Measurements from ENCODE around the gene DAGLB. TPM values are rescaled to one million over a fixed set of nuclear protein-coding genes. Genes with fewer than 3 reads are reported as not detected.

Gene DAGLB, protein sequence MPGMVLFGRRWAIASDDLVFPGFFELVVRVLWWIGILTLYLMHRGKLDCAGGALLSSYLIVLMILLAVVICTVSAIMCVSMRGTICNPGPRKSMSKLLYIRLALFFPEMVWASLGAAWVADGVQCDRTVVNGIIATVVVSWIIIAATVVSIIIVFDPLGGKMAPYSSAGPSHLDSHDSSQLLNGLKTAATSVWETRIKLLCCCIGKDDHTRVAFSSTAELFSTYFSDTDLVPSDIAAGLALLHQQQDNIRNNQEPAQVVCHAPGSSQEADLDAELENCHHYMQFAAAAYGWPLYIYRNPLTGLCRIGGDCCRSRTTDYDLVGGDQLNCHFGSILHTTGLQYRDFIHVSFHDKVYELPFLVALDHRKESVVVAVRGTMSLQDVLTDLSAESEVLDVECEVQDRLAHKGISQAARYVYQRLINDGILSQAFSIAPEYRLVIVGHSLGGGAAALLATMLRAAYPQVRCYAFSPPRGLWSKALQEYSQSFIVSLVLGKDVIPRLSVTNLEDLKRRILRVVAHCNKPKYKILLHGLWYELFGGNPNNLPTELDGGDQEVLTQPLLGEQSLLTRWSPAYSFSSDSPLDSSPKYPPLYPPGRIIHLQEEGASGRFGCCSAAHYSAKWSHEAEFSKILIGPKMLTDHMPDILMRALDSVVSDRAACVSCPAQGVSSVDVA
- 10 to 100 TPM; 12.6 to 25.8 (median 18.0) TPM for total RNA-seq

- TF ChIP-seq, protein P1, sequence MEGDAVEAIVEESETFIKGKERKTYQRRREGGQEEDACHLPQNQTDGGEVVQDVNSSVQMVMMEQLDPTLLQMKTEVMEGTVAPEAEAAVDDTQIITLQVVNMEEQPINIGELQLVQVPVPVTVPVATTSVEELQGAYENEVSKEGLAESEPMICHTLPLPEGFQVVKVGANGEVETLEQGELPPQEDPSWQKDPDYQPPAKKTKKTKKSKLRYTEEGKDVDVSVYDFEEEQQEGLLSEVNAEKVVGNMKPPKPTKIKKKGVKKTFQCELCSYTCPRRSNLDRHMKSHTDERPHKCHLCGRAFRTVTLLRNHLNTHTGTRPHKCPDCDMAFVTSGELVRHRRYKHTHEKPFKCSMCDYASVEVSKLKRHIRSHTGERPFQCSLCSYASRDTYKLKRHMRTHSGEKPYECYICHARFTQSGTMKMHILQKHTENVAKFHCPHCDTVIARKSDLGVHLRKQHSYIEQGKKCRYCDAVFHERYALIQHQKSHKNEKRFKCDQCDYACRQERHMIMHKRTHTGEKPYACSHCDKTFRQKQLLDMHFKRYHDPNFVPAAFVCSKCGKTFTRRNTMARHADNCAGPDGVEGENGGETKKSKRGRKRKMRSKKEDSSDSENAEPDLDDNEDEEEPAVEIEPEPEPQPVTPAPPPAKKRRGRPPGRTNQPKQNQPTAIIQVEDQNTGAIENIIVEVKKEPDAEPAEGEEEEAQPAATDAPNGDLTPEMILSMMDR (IDR thresholded peaks at IDR 0.05): peak in 1 of 5 experiments; percentile 26
- TF ChIP-seq POLR2A (IDR thresholded peaks at IDR 0.05): peak; percentile 78
- peak; percentile 82 to 88 for TF ChIP-seq EP300 (IDR thresholded peaks at IDR 0.05)
- Histone ChIP-seq H3K4me3 (peak within 1 kb of the TSS; percentile 69 to 95 (median 82)), H3K9me3 (no peaks in the 10 kb centered on the region), H3K36me3 (peaks cover 0 to 29% (median 4%) of the 10 kb centered on the region in 3 donors), H3K4me1 (peaks cover 0 to 26% (median 2%) of the 10 kb centered on the region in 4 donors), H3K27me3 (no peaks in the 10 kb centered on the region), H3K27ac (peak within 1 kb of the TSS; percentile 67 to 93 (median 84))
- 0% methylated on average over 22 to 51 of the region's 61 CpGs for WGBS, 2 donors
- peak; percentile 80 to 83 for DNase-seq (ENCODE audit: low spot score in 2 of 2)
These were observed at the start of gene DAGLB for GRCh38 chr7:6447581-6448199. DAGLB (minus strand) TSS chr7:6447954; CDS start chr7:6447842, 112 bp downstream.

DNA sequence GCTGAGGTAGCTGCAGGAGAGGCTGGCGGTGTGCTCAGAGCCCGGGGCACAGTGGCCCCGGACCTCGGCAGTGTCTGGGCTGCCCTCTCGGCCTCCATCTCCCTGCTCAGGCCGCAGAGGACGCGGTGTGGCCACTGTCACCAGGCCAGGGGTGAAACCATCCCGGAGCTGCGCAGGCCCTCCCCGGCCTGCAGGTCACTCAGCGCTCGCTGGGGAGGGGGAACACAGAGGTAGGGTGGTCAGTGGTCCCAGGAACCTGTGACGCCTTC, 49.8 kb upstream of the DAGLB start:
- 79% methylated on average over 9 of the region's 14 CpGs; no CpG with 5 or more reads in 1 of the 2 donors for WGBS, 2 donors
- H3K4me3 ChIP-seq: no peak overlapping the region
- DNase-seq (ENCODE audit: low spot score in 2 of 2): no peak
- H3K9me3 ChIP-seq: no peaks in the 10 kb centered on the region
- no peak for TF ChIP-seq POLR2A (IDR thresholded peaks at IDR 0.05)
- H3K27me3 ChIP-seq: no peaks in the 10 kb centered on the region
- no peaks in the 10 kb centered on the region for H3K36me3 ChIP-seq
- H3K4me1 ChIP-seq: no peaks in the 10 kb centered on the region
- H3K27ac ChIP-seq: no peak overlapping the region

- TF ChIP-seq EP300 (IDR thresholded peaks at IDR 0.05) (no peak), POLR2A (IDR thresholded peaks at IDR 0.05) (no peak)
- TF ChIP-seq, protein P1 (IDR thresholded peaks at IDR 0.05): no peak
- Histone ChIP-seq H3K27ac (no peak overlapping the region), H3K9me3 (no peaks in the 10 kb centered on the region), H3K4me1 (no peaks in the 10 kb centered on the region), H3K36me3 (no peaks in the 10 kb centered on the region), H3K4me3 (no peak overlapping the region), H3K27me3 (no peaks in the 10 kb centered on the region)
- no peak for DNase-seq (ENCODE audit: low spot score in 2 of 2)
- 74 to 75% methylated on average over 13 to 15 of the region's 19 CpGs for WGBS, 2 donors
These were observed 49.3 kb upstream of the DAGLB start for GRCh38 chr7:6496842-6497636.

- 88 to 92% methylated on average over 6 of the region's 6 CpGs for WGBS, 2 donors
- DNase-seq (ENCODE audit: low spot score in 2 of 2): no peak
- no peak overlapping the region for H3K27ac ChIP-seq
- no peaks in the 10 kb centered on the region for H3K4me1 ChIP-seq
- H3K4me3 ChIP-seq: no peak overlapping the region
- no peaks in the 10 kb centered on the region for H3K36me3 ChIP-seq
- no peaks in the 10 kb centered on the region for H3K27me3 ChIP-seq
- TF ChIP-seq POLR2A (IDR thresholded peaks at IDR 0.05) (no peak), EP300 (IDR thresholded peaks at IDR 0.05) (no peak)
- TF ChIP-seq, protein P1 (IDR thresholded peaks at IDR 0.05): no peak
- no peaks in the 10 kb centered on the region for H3K9me3 ChIP-seq
These were observed 48.0 kb upstream of the DAGLB start for GRCh38 chr7:6495597-6496262.

DNA sequence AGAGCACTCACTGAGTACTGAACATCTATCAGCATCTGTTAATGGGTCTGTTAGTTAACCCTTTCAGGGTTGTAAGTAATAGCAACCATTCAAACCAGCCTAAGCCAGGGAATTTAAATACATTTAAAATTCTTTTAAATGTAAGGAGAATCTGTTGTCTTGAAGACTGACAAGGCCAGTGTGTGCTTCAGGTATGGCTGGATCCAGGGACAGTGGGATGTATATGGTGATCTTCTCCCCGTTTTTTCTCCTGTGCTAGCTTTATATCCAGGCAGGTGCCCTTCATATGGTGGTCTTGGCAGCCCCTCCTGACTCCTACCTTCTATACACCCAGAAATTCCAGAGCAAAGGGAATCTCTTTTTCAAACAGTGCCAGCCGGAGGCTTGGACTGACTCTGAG, 46.6 kb upstream of the DAGLB start:
- Histone ChIP-seq H3K9me3 (peaks cover 0 to 7% (median 0%) of the 10 kb centered on the region in 4 donors), H3K4me1 (no peaks in the 10 kb centered on the region), H3K36me3 (no peaks in the 10 kb centered on the region), H3K27me3 (no peaks in the 10 kb centered on the region), H3K27ac (no peak overlapping the region), H3K4me3 (no peak overlapping the region)
- no peak for TF ChIP-seq POLR2A (IDR thresholded peaks at IDR 0.05)
- TF ChIP-seq, protein P1 (IDR thresholded peaks at IDR 0.05): no peak
- TF ChIP-seq EP300 (IDR thresholded peaks at IDR 0.05): no peak
- 72 to 88% methylated on average over 2 of the region's 2 CpGs for WGBS, 2 donors
- DNase-seq (ENCODE audit: low spot score in 2 of 2): no peak

All from tibial nerve (tissue), 4 donors.